OCI-LY3 (cell line): ENCODE data around the gene LRRC32.
"Not testable (repeated sequence)": the region's sequence is repeated elsewhere in the genome, so short reads cannot be mapped to it uniquely, and the experiment has no call there.

Experiments
- H2AFZ ChIP-seq: fragments of 200-600, 300-600 bp; shearing (Covaris generic); 2 replicates; pipeline ENCODE4 v1.6.0; 2014; ENCODE audit warnings: antibody characterized with exemption, low read depth, low read length
- H3K27ac ChIP-seq: fragments of 200-600, 300-600 bp; sonication (generic); 2 replicates; pipeline ENCODE4 v1.5.1; 2014; ENCODE audit warnings: mild to moderate bottlenecking, low read length, moderate library complexity, mixed read lengths
- H3K27me3 ChIP-seq: fragments of 200-600, 300-600 bp; sonication (generic); 2 replicates; pipeline ENCODE4 v1.6.1; 2014; ENCODE audit warnings: low read depth, low read length, mixed read lengths
- H3K36me3 ChIP-seq: fragments of 200-600, 300-600 bp; sonication (generic); replicated peaks from 2 replicates; pipeline ENCODE3; 2014; ENCODE audit warnings: low read depth, low read length, mixed read lengths
- H3K4me1 ChIP-seq: fragments of 300-600, 200-600 bp; sonication (generic); 2 replicates; pipeline ENCODE4 v1.6.1; 2014; ENCODE audit warnings: low read length, mixed read lengths
- H3K4me2 ChIP-seq: fragments of 200-600, 300-600 bp; sonication (generic); 2 replicates; pipeline ENCODE4 v1.6.1; 2014; ENCODE audit warnings: low read length, mixed read lengths
- H3K4me3 ChIP-seq: fragments of 300-600, 200-600 bp; sonication (generic); 2 replicates; pipeline ENCODE4 v1.5.1; 2014; ENCODE audit warnings: antibody characterized with exemption, mild to moderate bottlenecking, low read length, moderate library complexity
- H3K79me2 ChIP-seq: fragments of 300-600, 200-600 bp; shearing (Covaris generic); 2 replicates; pipeline ENCODE4 v1.6.1; 2014; ENCODE audit warnings: mild to moderate bottlenecking, low read length, mixed read lengths
- H3K9ac ChIP-seq: fragments of 300-600, 200-600 bp; shearing (Covaris generic); 2 replicates; pipeline ENCODE4 v1.6.0; 2014; ENCODE audit warnings: mild to moderate bottlenecking, low read length, moderate library complexity
- H3K9me3 ChIP-seq: fragments of 200-600, 300-600 bp; shearing (Covaris generic); 2 replicates; pipeline ENCODE4 v1.6.1; 2014; ENCODE audit warnings: low read length, mixed read lengths; ENCODE audit not compliant: insufficient read depth
- H4K20me1 ChIP-seq: fragments of 200-600, 300-600 bp; sonication (generic); 2 replicates; pipeline ENCODE4 v1.6.1; 2016; ENCODE audit warnings: low read length, mixed read lengths; ENCODE audit not compliant: insufficient read depth
- CTCF ChIP-seq: fragments of 200-600, 300-600 bp; sonication (generic); IDR thresholded peaks from 2 replicates; pipeline ENCODE4 v1.5.1; 2014; ENCODE audit warnings: antibody characterized with exemption, low read length, low read depth
- EZH2phosphoT487 ChIP-seq: fragments of 200-600 bp; shearing (Covaris generic); IDR thresholded peaks from 2 replicates; pipeline ENCODE4 v1.6.1; 2018; ENCODE audit warnings: antibody characterized with exemption, mixed run types, low read depth

The LRRC32 gene

GRCh38 chr11:76621466-76621865 is 49.1 kb downstream of the LRRC32 start:
- Histone ChIP-seq H3K4me2 (no peak overlapping the region), H3K4me1 (peaks cover 4% of the 10 kb centered on the region), H3K9ac (no peak overlapping the region), H3K9me3 (peaks cover 10% of the 10 kb centered on the region; the same call in 1 of the 2 replicates), H3K27ac (no peak overlapping the region), H3K27me3 (peaks cover 26% of the 10 kb centered on the region), H4K20me1 (no peaks in the 10 kb centered on the region), H3K4me3 (no peak overlapping the region), H3K79me2 (no peaks in the 10 kb centered on the region), H2AFZ (no peak overlapping the region), H3K36me3 (peaks cover 11% of the 10 kb centered on the region)
- TF ChIP-seq EZH2phosphoT487 (no peak), CTCF (no peak)

DNA sequence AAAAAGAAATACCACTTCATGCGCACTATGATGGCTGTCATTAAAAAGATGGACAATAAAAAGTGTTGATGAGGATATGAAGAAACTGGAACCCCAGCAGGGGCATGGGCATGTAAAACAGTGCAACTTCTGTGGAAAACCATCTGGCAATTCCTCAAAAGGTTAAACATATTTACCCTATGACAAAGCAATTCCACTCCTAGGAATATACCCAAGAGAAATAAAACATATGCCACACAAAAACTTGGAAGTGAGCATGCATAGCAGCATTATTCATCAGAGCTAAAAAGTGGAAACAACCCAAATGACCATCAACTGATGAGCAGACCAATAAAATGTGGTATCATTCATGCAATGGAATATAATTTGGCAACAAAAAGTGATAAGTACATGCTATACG is 50.1 kb downstream of the LRRC32 start:
- Histone ChIP-seq H3K36me3 (peaks cover 1% of the 10 kb centered on the region), H2AFZ (no peak overlapping the region), H3K27ac (no peak overlapping the region), H3K9ac (no peak overlapping the region), H3K4me1 (no peaks in the 10 kb centered on the region), H3K79me2 (no peaks in the 10 kb centered on the region), H3K27me3 (peaks cover 23% of the 10 kb centered on the region), H4K20me1 (no peaks in the 10 kb centered on the region), H3K4me2 (no peak overlapping the region), H3K9me3 (peaks cover 3% of the 10 kb centered on the region; the same call in 1 of the 2 replicates), H3K4me3 (no peak overlapping the region)
- TF ChIP-seq EZH2phosphoT487 = no peak
- no peak for TF ChIP-seq CTCF

GRCh38 chr11:76619801-76620200 is 50.7 kb downstream of the LRRC32 start:
- not testable (repeated sequence) for H4K20me1 ChIP-seq, H3K4me1 ChIP-seq, H3K4me3 ChIP-seq, H3K36me3 ChIP-seq, H2AFZ ChIP-seq, H3K4me2 ChIP-seq, H3K79me2 ChIP-seq, H3K27ac ChIP-seq, H3K9me3 ChIP-seq, H3K9ac ChIP-seq
- peaks cover 18% of the 10 kb centered on the region for H3K27me3 ChIP-seq

GRCh38 chr11:76617553-76618265 is 52.8 kb downstream of the LRRC32 start:
- Histone ChIP-seq H3K9me3 (no peaks in the 10 kb centered on the region; the same call in 1 of the 2 replicates), H4K20me1 (no peaks in the 10 kb centered on the region), H3K27me3 (peaks cover 21% of the 10 kb centered on the region), H3K4me2 (no peak overlapping the region), H3K79me2 (no peaks in the 10 kb centered on the region), H3K27ac (no peak overlapping the region), H3K4me3 (no peak overlapping the region), H3K36me3 (no peaks in the 10 kb centered on the region), H3K9ac (no peak overlapping the region), H3K4me1 (no peaks in the 10 kb centered on the region), H2AFZ (no peak overlapping the region)
- TF ChIP-seq CTCF = no peak
- no peak for TF ChIP-seq EZH2phosphoT487
